Upper lobe of left lung (tissue), 4 donors: ENCODE data around the gene SPTBN2.
"Not testable (repeated sequence)": the region's sequence is repeated elsewhere in the genome, so short reads cannot be mapped to it uniquely, and the experiment has no call there.

Experiments used
- EP300 ChIP-seq, 4 donors: sonication (generic); formaldehyde crosslinking; IDR thresholded peaks; one replicate each; pipeline ENCODE4 v1.5.1; 2017; ENCODE audit warnings: antibody characterized with exemption in 4 of 4, control low read depth in 2 of 4
- POLR2A ChIP-seq, 4 donors: fragments of 450-650 bp; IDR thresholded peaks; one replicate each; pipeline ENCODE4 v1.5.1; 2016 to 2017; ENCODE audit warnings: antibody characterized with exemption in 4 of 4, mild to moderate bottlenecking in 2 of 4
- POLR2AphosphoS5 ChIP-seq, 2 donors: sonication (generic); formaldehyde crosslinking; IDR thresholded peaks; one replicate each; pipeline ENCODE4 v1.5.1; 2017; ENCODE audit warnings: antibody characterized with exemption in 2 of 2
- TF ChIP-seq, protein P1 (sequence below), 6 experiments: fragments of 450-650 bp in 4 of 6; fragments of 200-600 bp in 2 of 6; sonication (generic) in 2 of 6; IDR thresholded peaks; one replicate each; pipeline ENCODE4 v1.5.1; 2016 to 2019; ENCODE audit warnings: antibody characterized with exemption in 6 of 6

DNA sequence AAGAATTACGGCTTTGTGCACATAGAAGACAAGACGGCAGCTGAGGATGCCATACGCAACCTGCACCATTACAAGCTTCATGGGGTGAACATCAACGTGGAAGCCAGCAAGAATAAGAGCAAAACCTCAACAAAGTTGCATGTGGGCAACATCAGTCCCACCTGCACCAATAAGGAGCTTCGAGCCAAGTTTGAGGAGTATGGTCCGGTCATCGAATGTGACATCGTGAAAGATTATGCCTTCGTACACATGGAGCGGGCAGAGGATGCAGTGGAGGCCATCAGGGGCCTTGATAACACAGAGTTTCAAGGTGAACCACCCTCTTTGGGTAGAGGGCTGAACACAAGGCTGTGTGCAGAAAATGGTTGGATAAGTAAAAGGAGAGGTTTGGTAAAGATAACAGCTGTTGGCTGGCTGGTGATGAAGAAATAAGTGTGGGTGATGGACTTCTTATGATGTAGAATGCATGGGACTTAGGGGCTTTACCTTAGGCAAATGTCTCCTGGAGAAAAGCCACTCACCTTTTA, 89.1 kb downstream of the SPTBN2 start:
- TF ChIP-seq, protein P1, sequence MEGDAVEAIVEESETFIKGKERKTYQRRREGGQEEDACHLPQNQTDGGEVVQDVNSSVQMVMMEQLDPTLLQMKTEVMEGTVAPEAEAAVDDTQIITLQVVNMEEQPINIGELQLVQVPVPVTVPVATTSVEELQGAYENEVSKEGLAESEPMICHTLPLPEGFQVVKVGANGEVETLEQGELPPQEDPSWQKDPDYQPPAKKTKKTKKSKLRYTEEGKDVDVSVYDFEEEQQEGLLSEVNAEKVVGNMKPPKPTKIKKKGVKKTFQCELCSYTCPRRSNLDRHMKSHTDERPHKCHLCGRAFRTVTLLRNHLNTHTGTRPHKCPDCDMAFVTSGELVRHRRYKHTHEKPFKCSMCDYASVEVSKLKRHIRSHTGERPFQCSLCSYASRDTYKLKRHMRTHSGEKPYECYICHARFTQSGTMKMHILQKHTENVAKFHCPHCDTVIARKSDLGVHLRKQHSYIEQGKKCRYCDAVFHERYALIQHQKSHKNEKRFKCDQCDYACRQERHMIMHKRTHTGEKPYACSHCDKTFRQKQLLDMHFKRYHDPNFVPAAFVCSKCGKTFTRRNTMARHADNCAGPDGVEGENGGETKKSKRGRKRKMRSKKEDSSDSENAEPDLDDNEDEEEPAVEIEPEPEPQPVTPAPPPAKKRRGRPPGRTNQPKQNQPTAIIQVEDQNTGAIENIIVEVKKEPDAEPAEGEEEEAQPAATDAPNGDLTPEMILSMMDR (IDR thresholded peaks at IDR 0.05) = not testable (repeated sequence)
- not testable (repeated sequence) for TF ChIP-seq POLR2AphosphoS5, POLR2A, EP300 (IDR thresholded peaks at IDR 0.05)
